B cell (primary cell): ENCODE data around the gene SLC5A5. TPM values are rescaled to one million over a fixed set of nuclear protein-coding genes. Genes with fewer than 3 reads are reported as not detected.

Experiments used
- ATAC-seq: fragments of 200-7000 bp; cut with Tn5 transposase; one replicate; pipeline ENCODE4 v1.10.0; 2021; ENCODE audit warnings: low read depth, mild to moderate bottlenecking, moderate number of reproducible peaks, moderate library complexity
- CTCF ChIA-PET: fragments of 350-600 bp; sonication (Branson Sonifier 250); formaldehyde crosslinking; loops from one replicate; lab custom pipeline; 2021; ENCODE audit warnings: antibody characterized with exemption, inconsistent platforms; lab: Charles Lee
- POLR2A ChIA-PET: fragments of 350-600 bp; sonication (Branson Sonifier 250); formaldehyde crosslinking; loops from one replicate; lab custom pipeline; 2021; ENCODE audit warnings: antibody characterized with exemption; lab: Charles Lee
- DNase-seq: peaks from one replicate; pipeline ENCODE4 v3.0.0; 2013
- H2AFZ ChIP-seq: 2 replicates; pipeline ENCODE4 v1.6.1; 2012; ENCODE audit warnings: mild to moderate bottlenecking, low read depth, low read length; ENCODE audit not compliant: insufficient read depth, poor library complexity, severe bottlenecking
- H3K27ac ChIP-seq, 2 donors: 1 replicate in 1 of 2; 2 replicates in 1 of 2; pipeline ENCODE4 v1.5.1; 2012 to 2013; ENCODE audit warnings: low read length in 2 of 2, mild to moderate bottlenecking in 2 of 2, moderate library complexity in 1 of 2
- H3K27me3 ChIP-seq, 4 experiments: fragments of 200-600 bp in 1 of 4; sonication (generic) in 1 of 4; replicated peaks in 1 of 4; 1 replicate in 2 of 4; 2 replicates in 2 of 4; pipeline versions ENCODE4 v1.6.1 to v1.7.0; 2013 to 2016; ENCODE audit warnings: low read length in 3 of 4, mild to moderate bottlenecking in 2 of 4, mixed read lengths in 1 of 4, moderate library complexity in 1 of 4; ENCODE audit not compliant: insufficient read depth in 4 of 4, control insufficient read depth in 3 of 4; ENCODE audit errors: control extremely low read depth in 1 of 4
- H3K36me3 ChIP-seq, 2 experiments: replicated peaks in 1 of 2; 1 replicate in 1 of 2; 2 replicates in 1 of 2; pipeline versions ENCODE4 v1.6.1 to v1.7.1; 2013; ENCODE audit warnings: low read length in 1 of 2; ENCODE audit not compliant: insufficient read depth in 2 of 2, control insufficient read depth in 1 of 2; ENCODE audit errors: control extremely low read depth in 1 of 2, extremely low read depth in 1 of 2
- H3K4me1 ChIP-seq, 2 donors: fragments of 200-600 bp in 1 of 2; sonication (generic) in 1 of 2; 1 replicate in 1 of 2; 2 replicates in 1 of 2; pipeline versions ENCODE4 v1.5.1 to v1.6.1; 2013 to 2017; ENCODE audit warnings: low read length in 2 of 2; ENCODE audit not compliant: control insufficient read depth in 2 of 2, insufficient read depth in 2 of 2
- H3K4me2 ChIP-seq: replicated peaks from 2 replicates; pipeline ENCODE3; 2012; ENCODE audit warnings: mild to moderate bottlenecking, low read depth, low read length; ENCODE audit not compliant: poor library complexity, severe bottlenecking
- H3K4me3 ChIP-seq, 5 experiments: fragments of 200-600 bp in 1 of 5; sonication (generic) in 1 of 5; 1 replicate in 3 of 5; 2 replicates in 2 of 5; pipeline versions ENCODE4 v1.5.1 to v1.7.0; 2011 to 2016; ENCODE audit warnings: low read length in 4 of 5, mild to moderate bottlenecking in 4 of 5, low read depth in 2 of 5, control low read depth in 1 of 5, moderate library complexity in 1 of 5; ENCODE audit not compliant: insufficient read depth in 1 of 5; ENCODE audit errors: control extremely low read depth in 1 of 5, extremely low read depth in 1 of 5
- H3K79me2 ChIP-seq: fragments of 200-600 bp; sonication (generic); one replicate; pipeline ENCODE4 v1.6.0; 2016; ENCODE audit warnings: low read length; ENCODE audit not compliant: control insufficient read depth, insufficient read depth
- H3K9ac ChIP-seq: fragments of 200-600 bp; sonication (generic); 2 replicates; pipeline ENCODE4 v1.6.1; 2017; ENCODE audit warnings: mild to moderate bottlenecking, low read length, moderate library complexity
- H3K9me3 ChIP-seq, 3 donors: one replicate each; pipeline versions ENCODE4 v1.6.1 to v1.7.1; 2013; ENCODE audit warnings: low read length in 2 of 3; ENCODE audit not compliant: control insufficient read depth in 2 of 3, insufficient read depth in 1 of 3; ENCODE audit errors: control extremely low read depth in 1 of 3
- H4K20me1 ChIP-seq: 2 replicates; pipeline ENCODE4 v1.6.0; 2012; ENCODE audit warnings: mild to moderate bottlenecking, low read length; ENCODE audit not compliant: insufficient read depth, control insufficient read depth, poor library complexity, severe bottlenecking
- H3K27ac Mint-ChIP-seq: one replicate; pipeline ENCODE4 v1.8.0; 2021; ENCODE audit warnings: mixed read lengths
- H3K27me3 Mint-ChIP-seq: one replicate; pipeline ENCODE4 v1.8.0; 2021; ENCODE audit warnings: mixed read lengths
- H3K4me1 Mint-ChIP-seq: one replicate; pipeline ENCODE4 v1.8.0; 2021; ENCODE audit warnings: mixed read lengths
- H3K4me3 Mint-ChIP-seq: one replicate; pipeline ENCODE4 v1.8.0; 2021; ENCODE audit warnings: mixed read lengths
- H3K9me3 Mint-ChIP-seq: one replicate; pipeline ENCODE4 v1.8.0; 2022; ENCODE audit warnings: mixed read lengths; ENCODE audit not compliant: insufficient read depth
- CTCF ChIP-seq: fragments of 200-600 bp; IDR thresholded peaks from one replicate; pipeline ENCODE4 v1.8.0; 2022; ENCODE audit warnings: antibody characterized with exemption, mild to moderate bottlenecking
- EZH2 ChIP-seq: IDR thresholded peaks from 2 replicates; pipeline ENCODE4 v1.6.1; 2012; ENCODE audit warnings: borderline replicate concordance, low read depth, mild to moderate bottlenecking, moderate library complexity, low read length; ENCODE audit not compliant: insufficient read depth, poor library complexity, severe bottlenecking
- WGBS: methylation state at CpG from one replicate; pipeline ENCODE4 v1.1.5; 2013; ENCODE audit warnings: missing lambda C conversion rate; ENCODE audit not compliant: insufficient coverage; 5-methylcytosine and 5-hydroxymethylcytosine counted together
- intact Hi-C: fragments of 100-400 bp; cut with micrococcal nuclease; formaldehyde crosslinking; loops from one replicate; pipeline ENCODE4 v1.10.0; 2022
- polyA plus RNA-seq: library from polyadenylated mRNA; depleted of rRNA; stranded (reverse); fragments of >200 nt; gene quantifications from 2 replicates; pipeline ENCODE4 v1.2.3, GENCODE V29; 2012
- total RNA-seq, 2 donors: library from RNA; stranded (reverse); fragments of 120-200 nt in 1 of 2; gene quantifications; 1 replicate in 1 of 2; 2 replicates in 1 of 2; pipeline versions ENCODE4 v1.2.3 to v1.2.4, GENCODE V29; 2013 to 2022

The SLC5A5 gene
- total and polyA plus RNA-seq, 2 donors (not counting 1 experiment from before 2014, with no cell fraction given) = 0.07 to 0.40 TPM

- 80% methylated on average over 8 of the region's 14 CpGs for WGBS
- peaks cover 0 to 10% of the 10 kb centered on the region in 2 experiments for H3K36me3 ChIP-seq
- H3K9me3 ChIP-seq = peaks cover 0 to 6% (median 0%) of the 10 kb centered on the region in 3 donors
- Mint-ChIP-seq H3K9me3 (no peaks in the 10 kb centered on the region), H3K27ac (peak overlapping the region; percentile 91), H3K4me3 (peak overlapping the region; percentile 96), H3K4me1 (peaks cover 56% of the 10 kb centered on the region), H3K27me3 (no peaks in the 10 kb centered on the region)
- no peak overlapping the region for H3K9ac ChIP-seq
- peak overlapping the region; percentile 93 for H3K4me2 ChIP-seq
- ChIA-PET POLR2A (interaction anchor here (0.6 to 3.0 kb wide), 6 partner anchors 11 to 260 kb away, joined by 3 to 15 read pairs (median 5); partner anchors contain the start of genes CCDC124 and RPL18A), CTCF (interaction anchor here (0.6 to 15.3 kb wide), 6 partner anchors 7 to 286 kb away, joined by 3 to 374 read pairs (median 8); partner anchors contain the start of genes CCDC124 and RPL18A)
- peak overlapping the region; percentile 87 to 94 for H3K27ac ChIP-seq
- intact Hi-C loops = no loop called here
- H3K79me2 ChIP-seq = peaks cover 37% of the 10 kb centered on the region
- no peak for TF ChIP-seq CTCF
- no peak for TF ChIP-seq EZH2
- peak overlapping the region; percentile 38 for H2AFZ ChIP-seq
- ATAC-seq (no peak), DNase-seq (no peak)
- H4K20me1 ChIP-seq = peaks cover 10% of the 10 kb centered on the region
- no peak overlapping the region for H3K4me3 ChIP-seq
- no peaks in the 10 kb centered on the region for H3K27me3 ChIP-seq
- H3K4me1 ChIP-seq = peaks cover 58 to 84% of the 10 kb centered on the region in 2 donors
These were observed 23.0 kb upstream of the SLC5A5 start for GRCh38 chr19:17848595-17849292.

- H3K27me3 Mint-ChIP-seq = no peaks in the 10 kb centered on the region
- ChIA-PET CTCF (interaction anchor here (0.6 to 15.3 kb wide), 19 partner anchors 62 to 388 kb away, joined by 3 to 374 read pairs (median 8); partner anchors contain the start of gene CCDC124), POLR2A (interaction anchor here (0.7 kb wide), 1 partner anchor 118 kb away, joined by 6 read pairs; no protein-coding TSS in a partner anchor)
- Histone ChIP-seq H3K4me2 (no peak overlapping the region), H3K9ac (no peak overlapping the region), H3K79me2 (no peaks in the 10 kb centered on the region), H3K9me3 (peaks cover 0 to 6% (median 0%) of the 10 kb centered on the region in 3 donors), H3K4me1 (peaks cover 25 to 46% of the 10 kb centered on the region in 2 donors), H4K20me1 (no peaks in the 10 kb centered on the region), H2AFZ (no peak overlapping the region), H3K4me3 (no peak overlapping the region), H3K27me3 (no peaks in the 10 kb centered on the region), H3K27ac (no peak overlapping the region), H3K36me3 (no peaks in the 10 kb centered on the region)
- no peak overlapping the region for H3K27ac Mint-ChIP-seq
- TF ChIP-seq CTCF = no peak
- TF ChIP-seq EZH2 = no peak
- intact Hi-C loops = loop anchor here (10.0 kb wide), 1 partner anchor 409 kb away; the partner anchor contains the start of gene TMEM221
- 100% methylated on average over 4 of the region's 6 CpGs for WGBS
- peaks cover 25% of the 10 kb centered on the region for H3K4me1 Mint-ChIP-seq
- ATAC-seq (no peak), DNase-seq (no peak)
- H3K4me3 Mint-ChIP-seq = no peak overlapping the region
- H3K9me3 Mint-ChIP-seq = no peaks in the 10 kb centered on the region
These were observed 17.7 kb upstream of the SLC5A5 start for GRCh38 chr19:17854061-17854460.
